ENCODE measurements around the gene TRIM46.
A peak's percentile ranks its signal among the peaks of the same experiment; 100 is the strongest.
"Not testable (repeated sequence)": the region's sequence is repeated elsewhere in the genome, so short reads cannot be mapped to it uniquely, and the experiment has no call there.

The TRIM46 gene

DNA sequence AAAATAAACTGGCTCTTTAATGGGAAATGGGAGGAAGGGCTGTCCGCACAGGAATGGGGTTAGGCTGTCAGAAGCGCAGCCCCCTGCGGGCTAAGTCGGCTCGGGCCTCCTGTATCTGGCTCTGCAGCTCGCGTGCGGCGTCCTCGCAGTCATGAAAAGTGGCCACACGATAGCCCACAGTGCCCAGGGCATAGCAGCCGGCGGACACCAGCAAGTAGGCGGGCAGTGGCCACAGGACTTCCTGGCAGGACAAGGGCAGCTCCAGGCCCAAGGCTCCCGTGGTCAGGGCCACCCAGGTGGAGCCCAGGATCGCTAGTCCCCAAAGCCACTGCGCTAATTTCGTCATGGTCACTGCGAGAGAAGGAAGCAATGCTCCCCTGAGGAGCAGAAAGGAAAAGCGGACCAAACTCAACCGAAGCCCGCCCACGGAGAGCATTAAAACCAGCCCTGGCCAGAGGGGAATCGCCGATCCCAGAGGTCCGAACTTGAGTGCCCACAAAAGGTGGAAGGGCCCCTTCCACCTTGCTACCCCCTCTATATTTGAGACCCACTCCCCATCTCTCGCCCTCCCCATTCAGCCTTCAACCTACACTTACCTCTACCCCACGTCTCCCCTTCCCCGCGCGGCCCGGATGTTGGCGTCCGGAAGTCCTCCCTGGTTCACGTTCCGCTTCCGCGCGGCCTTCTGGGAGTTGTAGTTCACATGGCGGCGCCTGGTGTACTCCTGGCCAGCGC, 33.6 kb upstream of the TRIM46 start, which contains the start of gene DPM3:
DPM3 (minus strand) TSS at position 637 of the 735 bp plus-strand sequence; CDS start at position 346, 291 bp downstream.
- DNase-seq: peak; percentile 67 to 75

DNA sequence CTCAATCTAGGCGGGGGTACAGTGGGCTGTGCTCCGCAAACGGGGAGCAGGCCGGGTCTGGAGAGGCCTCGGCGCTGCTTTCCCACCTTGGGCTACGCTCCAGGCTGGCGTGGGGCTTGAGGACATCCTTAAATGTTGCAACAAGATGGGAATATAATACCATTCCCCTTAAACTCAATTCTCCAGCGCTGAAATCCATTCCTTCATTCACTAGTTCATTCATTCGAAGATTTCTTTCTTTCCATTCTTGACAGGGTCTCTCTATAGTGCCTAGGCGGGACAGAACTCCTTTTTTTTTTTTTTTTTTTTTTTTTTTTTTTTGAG, 33.1 kb upstream of the TRIM46 start:
- DNase-seq: no peak

DNA sequence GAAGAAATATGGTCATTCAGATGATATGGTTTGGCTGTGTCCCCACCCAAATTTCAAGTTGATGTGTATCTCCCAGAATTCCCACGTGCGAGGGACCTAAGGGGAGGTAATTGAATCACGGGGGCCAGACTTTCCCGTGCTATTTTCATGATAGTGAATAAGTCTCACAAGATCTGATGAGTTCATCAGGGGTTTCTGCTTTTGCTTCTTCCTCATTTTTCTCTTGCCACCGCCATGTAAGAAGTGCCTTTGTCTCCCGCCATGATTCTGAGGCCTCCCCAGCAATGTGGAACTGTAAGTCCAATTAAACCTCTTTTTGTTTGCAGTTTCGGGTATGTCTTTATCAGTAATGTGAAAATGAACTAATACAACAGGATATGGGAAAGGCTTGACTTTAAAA, 31.9 kb upstream of the TRIM46 start:
- no peak for DNase-seq

DNA sequence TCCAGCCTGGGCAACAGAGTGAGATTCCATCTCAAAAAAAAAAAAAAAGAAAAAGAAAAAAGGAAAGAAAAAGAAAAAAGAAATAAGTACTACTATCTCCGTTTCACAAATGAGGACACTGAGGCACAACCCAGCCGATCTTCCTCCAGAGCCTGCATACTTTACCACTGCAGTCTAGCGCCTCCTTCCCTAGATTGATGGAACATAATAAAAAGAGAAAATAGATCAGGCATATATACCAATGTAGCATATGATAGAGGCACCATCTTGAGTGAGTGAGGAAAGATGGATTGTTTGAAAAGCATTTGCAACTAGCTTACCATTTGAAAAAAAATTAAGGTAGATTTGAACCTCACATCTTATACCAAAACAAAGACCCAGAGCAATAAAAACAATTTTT, 28.2 kb upstream of the TRIM46 start:
- no peak for DNase-seq

DNA sequence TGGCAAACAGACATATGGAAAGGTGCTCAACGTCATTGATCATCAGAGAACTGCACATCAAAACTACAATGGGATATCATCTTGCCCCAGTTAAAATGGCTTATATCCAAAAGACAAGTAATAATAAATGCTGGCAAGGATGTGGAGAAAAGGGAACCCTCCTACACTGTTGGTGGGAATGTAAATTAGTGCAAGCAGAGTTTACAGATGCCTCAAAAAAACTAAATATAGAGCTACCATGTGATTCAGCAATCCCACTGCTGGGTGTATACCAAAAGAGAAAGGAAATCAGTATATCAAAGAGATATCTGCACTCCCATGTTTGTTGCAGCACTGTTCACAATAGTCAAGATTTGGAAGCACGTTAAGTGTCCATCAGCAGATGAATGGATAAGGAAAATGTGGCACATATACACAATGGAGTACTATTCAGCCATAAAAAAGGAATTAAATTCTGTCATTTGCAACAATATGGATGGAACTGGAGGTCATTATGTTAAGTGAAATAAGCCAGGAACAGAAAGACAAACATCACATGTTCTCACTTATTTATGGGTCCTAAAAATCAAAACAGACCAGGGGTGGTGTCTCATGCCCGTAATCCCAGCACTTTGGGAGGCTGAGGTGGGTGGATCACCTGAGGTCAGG, 17.5 kb upstream of the TRIM46 start:
- not testable (repeated sequence) for DNase-seq

DNA sequence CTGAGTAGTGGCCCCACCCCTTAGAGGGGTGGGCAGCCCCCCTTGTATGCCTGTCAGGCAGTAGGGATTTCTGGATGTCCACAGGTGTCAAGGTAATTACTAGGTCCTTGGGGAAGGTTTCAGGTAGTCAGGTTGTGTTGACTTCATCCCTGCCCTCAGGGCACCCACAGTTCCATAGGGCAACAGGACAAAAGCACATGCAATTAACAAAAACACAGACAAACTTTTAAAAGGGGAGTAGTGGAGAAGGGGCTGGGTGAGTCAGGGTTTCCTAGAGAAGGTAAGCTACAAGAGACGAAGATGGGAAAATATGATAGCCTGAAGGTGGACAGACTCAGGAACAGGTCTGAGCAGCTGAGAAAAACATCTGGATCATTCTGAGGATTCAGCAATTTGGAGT, 14.7 kb upstream of the TRIM46 start:
- no peak for DNase-seq

DNA sequence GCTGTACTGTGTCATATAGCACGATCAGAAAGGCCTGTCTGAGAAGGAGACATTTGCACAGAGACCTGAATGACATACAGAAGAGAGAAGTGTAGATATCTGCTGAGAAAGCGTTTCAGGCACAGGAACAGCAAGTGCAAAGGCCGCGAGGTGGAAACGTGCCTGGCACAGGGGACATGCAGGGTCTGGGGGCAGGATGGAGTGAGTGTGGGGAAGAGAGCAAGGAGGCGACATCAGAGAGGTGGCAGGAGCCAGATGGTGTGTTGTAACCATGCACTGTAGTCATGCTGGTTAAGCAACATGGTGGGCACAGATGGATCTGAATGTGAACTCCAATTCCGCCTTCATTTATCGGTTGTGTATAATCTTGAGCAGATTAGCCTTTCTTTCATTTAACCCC, 13.5 kb upstream of the TRIM46 start:
- no peak for DNase-seq

DNA sequence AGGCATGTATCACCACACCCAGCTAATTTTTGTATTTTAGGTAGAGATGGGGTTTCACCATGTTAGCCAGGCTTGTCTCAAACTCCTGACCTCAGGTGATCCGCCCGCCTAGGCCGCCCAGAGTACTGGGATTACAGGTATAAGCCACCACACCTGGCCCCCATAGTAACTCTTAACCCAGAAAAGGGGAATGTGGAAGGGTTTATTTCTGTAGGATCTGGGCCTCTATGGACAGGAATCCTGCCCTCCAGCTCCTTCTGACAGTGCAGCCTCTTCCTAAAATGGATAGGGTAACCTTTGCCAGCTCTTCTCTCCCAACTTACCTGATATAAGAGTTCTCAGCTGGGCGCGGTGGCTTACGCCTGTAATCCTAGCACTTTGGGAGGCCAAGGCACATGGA, 11.0 kb upstream of the TRIM46 start:
- DNase-seq: not testable (repeated sequence)

DNA sequence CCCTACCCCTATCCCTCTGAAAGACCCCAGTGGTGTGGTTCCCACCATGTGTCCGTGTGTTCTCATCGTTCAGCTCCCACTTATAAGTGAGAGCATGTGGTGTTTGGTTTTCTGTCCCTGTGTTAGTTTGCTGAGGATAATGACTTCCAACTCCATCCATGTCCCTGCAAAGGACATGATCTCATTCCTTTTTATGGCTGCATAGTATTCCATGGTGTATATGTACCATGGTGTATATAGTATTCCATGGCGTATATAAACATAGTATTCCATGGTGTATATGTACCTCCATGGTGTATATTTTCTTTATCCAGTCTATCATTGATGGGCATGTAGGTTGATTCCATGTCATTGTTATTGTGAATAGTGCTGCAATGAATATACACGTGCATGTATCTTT, 9.9 kb upstream of the TRIM46 start:
- DNase-seq: not testable (repeated sequence)

DNA sequence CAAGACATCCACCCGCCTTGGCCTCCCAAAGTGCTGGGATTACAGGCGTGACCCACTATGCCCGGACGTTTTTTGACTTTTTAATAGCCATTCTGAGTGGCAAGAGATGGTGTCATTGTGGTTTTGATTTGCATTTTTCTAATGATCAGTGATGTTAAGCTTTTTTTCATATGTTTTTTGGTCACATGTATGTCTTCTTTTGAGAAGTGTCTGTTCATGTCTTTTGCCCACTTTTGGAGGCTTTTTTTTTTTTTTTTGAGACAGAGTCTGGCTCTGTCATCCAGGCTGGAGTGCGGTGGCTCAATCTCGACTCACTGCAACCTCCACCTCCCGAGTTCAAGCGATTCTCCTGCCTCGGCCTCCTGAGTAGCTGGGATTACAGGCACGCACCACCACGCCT, 9.0 kb upstream of the TRIM46 start:
- not testable (repeated sequence) for DNase-seq

DNA sequence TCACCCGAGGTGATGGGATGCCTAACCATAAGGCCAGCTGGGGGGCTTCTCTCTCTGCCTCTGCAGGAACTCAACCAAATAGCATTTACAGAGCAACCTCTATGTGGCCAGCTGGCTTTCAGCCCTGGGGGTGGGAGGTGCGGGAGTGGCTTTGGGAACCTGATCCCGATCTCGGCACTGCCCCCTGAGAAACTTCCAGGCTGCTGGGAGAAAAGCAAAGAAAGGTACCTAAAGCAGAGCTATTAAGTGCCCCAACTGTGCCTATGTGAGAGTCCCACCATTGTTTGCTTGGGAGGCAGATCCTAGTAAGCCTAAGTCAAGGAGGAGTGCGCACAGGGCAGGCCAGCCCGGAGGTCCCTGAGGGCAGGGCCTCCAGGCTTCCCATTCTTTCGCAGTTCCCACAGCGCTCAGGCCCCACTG, 7.6 kb upstream of the TRIM46 start:
- DNase-seq: no peak

DNA sequence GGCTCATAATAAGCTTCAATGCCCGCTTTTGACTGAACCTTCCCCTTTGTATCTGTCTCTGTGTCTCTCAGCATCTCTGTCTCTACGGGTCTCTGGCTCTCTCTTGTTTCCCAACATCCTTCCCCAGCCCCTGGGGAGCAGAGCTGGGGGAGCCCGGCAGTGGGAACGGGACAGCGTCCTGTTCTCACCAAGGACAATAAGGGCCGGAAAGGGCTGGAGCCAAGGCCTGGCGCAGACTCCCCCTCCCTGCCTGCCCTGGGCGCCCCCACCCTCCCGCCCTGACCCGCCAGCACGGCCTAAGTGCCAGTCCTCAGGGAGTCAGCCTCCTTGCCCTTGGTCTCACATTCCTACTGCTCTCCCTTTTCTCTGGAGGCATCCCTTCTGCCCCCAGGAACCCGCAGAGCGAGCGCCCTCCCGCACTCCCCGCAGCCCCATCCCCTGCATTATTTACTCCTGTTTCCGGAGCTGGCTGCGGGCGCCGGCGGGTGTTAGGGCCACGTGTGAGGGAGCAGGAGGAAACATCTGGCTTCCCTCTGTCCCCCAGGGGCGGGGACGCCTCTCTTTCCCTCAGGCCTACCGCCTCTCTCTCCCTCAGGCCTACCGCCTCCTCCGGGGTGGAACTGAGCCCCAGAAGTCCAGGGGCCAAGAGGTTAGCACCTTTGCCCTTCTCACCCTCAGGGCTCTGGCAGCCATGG, 7.0 kb upstream of the TRIM46 start:
- DNase-seq: no peak

DNA sequence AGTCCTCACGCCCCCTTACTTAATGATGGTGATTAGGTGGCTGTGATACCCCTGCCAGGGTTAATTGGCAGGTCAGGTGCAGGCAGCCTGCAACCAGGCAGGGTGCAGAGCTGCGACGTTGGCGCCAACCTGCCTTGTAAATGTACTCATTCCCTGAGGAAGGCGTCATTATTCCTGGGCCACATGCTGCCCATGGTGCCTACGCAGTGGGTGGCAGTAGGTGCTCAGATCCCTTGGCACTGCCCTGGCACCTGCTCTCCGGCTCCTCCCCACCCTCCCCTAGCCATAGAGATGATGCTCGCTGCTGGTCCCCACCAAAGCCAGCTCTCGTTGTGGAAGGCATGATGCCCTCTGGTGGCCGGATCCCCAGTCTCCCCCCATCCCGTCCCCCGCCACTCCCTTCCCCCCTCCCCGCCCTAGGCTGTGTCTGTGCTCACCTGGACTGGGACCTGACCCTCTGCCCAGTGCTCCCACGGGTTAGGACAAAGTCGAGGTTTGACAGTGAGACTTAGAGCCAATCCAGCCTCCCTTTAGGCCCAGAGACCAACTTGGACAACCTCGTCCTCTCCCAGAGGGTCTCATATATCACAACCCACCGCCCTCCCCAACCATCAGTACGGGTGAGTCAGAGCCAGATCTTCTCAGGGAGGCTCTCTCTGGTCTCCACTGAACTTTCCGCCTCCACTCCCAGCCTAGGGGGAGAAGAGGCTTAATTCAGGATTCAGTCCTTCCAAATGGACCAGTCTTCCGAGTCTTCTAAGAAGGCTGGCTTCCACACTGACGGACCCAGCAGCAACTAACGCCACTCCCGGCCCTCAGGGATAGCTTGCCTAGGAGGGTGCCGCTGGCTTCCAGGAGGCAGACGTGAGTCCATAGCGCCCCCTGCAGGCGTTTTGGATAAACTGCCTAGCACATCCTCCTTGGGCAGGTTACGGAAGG, 6.2 kb upstream of the TRIM46 start:
- peak; percentile 80 to 90 for DNase-seq

DNA sequence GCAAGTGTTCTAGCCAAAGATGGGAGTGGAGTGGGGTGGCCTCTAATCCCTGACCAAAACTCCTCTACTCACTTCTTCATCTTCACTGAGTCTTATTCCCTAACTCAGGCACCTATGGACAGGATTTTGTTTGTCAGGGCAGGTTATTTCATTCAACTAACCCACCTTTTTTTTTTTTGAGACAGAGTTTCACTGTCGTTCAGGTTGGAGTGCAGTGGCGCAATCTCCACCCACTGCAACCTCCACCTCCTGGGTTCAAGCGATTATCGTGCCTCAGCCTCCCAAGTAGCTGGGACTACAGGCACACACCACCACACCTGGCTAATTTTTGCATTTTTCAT, 5.6 kb upstream of the TRIM46 start:
- not testable (repeated sequence) for DNase-seq

DNA sequence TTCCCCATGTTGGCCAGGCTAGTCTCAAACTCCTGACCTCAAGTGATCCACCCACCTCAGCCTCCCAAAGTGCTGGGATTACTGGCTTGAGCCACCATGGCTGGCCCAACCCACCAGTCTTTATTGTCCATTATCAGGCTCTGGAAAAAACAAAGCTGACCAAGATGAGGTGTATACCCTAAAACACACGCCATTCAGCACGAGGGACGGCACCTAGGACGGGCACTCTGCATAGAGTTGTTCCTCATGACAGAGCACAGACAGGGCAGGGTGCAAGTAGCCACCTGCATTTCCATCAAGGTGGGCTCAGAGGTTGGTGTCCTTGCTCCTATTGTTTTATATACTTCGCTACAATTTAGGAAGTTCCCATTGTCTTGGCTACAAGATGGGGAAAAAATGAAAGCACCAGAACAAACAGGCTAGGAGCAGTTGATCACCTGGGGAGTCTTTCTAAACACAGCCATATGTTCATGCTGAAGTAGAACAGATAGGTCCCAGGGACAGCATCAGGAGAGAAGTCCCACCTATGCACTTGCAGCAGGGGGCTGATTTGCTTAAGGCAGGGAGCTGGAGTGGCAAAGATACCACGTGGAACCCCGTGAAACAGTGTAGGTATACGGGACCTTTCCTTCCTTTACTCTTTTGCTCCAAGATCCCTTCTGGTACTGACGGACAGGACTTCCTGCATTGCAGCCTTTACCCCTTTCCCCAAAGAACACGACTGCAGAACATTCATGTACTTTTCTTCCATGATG, 5.0 kb upstream of the TRIM46 start:
- DNase-seq: no peak

DNA sequence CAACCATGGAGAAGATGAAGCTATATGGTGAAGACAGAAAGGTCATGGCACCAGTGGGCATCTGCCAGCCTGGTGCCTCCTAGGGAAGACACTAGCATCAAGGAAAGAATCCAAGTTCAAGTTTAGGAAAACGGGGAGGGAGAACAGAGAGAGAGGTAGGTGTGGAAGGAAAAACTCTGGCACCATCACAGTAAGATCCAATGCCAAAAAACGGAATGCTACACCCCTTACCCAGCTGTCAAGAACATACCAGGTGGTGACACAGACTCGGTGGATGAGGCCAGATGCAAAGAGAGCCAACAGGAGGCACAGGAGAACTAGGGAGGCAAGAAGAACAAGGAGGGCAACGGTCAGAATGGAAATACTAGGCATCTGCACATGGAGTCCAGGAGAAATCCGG, 4.1 kb upstream of the TRIM46 start:
- no peak for DNase-seq

DNA sequence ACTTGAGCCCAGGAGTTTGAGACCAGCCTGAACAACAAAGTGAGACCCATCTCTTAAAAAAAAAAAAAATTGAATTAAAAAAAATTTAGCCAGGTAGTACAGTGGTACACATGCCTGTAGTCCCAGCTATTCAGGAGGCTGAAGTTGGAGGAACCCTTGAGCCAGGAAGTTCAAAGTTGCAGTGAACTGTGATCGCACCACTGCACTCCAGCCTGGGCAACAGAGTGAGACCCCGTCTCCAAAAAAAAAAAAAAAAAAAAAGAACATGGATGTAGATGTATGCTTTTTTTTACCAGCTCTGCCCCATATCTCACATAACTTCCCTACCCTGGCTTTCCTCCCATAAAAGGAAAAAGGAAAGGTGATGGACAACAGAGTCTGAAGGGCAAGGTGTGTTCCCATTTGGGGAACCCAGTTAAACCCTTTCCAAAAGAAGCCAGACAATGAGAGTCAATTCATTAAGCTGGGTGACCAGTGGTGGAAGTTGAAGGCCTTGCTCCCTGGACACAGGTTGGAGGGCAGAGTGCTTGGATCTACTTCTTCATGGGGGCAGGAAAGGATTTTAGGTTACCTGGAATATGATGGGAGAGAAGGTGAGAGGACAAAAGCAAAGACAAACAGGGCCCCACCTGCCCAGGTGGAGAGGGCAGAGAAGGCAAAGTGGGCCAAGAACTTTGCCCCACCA, 3.4 kb upstream of the TRIM46 start:
- DNase-seq: no peak

DNA sequence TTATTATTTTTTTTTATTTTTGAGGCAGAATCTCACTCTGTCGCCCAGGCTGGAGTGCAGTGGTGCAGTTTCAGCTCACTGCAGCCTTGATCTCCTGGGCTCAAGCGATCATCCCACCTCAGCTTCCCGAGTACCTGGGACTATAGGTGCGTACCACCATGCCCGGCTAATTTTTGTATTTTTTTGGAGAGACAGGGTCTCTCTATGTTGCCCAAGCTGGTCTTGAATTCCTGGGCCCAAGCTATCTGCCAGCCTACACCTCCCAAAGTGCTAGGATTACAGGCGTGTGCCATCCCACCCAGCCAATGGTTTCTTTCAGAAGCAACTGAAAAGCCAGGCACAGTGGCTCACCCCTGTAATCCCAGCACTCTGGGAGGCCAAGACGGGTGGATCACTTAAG, 2.8 kb upstream of the TRIM46 start:
- DNase-seq: no peak

DNA sequence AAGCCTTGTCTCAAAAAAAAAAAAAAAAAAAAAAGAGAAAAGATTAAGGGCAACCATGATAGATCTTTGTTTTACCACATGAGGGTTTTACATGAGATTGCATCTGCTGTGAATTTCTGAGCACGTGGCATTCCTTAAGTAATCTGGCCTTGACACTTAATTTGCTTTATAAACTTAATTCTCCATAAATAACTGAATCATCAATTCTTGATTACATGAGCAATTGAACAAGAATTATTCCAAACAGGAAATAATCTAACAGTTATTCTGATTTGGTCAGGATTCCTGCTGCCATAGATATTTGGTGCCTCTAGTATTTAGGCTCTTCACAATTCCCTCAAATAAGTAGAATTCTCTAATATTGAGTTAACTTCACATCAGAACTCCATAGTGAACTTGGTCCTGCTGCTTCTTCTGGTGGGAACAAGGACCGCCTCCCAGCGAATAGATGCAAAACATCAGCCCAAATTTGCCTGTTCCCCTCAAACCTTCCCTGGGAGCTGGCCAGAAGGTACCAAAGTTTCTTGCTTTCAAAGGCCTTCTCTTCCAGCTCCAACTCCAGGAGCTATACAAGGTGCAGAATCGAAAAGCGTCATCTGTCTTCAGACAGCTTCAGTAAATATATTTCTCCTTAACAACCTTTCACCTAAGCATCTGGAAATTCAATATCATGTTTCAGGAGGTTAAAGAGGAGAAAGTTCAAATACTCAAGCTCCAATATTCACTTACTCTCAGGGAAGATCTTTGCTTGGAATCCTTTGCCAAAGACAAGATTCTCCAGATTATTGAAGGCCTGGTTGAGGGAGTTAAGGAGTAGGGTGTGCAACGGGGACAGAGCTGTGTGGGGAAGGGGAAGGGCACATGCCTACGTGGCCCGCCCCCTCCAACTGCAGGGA, 1.6 kb upstream of the TRIM46 start:
- no peak for DNase-seq

DNA sequence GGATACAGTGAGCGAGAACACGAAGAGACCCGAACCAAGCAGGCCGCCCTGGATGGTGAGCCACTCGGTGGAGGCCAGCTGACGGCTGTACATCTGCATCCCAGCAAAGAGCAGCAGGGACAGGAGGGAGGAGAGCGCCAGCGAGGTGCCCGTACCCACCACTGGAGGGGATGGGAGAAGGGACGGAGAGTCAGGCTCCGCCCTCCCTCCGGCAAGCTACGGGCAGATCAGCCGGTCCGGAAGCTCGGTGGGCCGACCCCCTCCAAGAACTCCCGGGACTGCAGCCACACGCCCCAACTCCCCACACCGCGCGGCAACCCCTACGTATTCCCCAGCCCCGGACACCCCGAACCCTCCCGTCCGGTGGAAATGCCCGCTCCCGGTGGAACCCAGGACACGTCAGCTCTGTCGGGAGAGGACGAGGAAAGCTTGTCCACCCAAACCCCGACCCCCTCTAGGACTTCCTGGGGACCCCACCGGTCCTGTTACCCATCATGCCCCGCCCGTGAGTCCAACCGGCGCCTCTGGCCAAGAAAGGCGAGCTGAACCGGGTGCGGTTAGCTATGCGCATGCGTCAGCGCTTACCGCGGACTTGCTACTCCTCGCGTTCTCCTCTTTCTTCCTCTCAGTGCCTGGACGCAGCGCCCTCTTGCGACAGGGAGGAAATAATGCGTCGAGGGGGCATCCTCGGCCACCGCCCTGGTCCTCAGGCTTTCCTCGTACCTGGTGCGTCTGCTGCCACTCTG, 744 bp upstream of the TRIM46 start, which contains the start of gene KRTCAP2:
KRTCAP2 (minus strand) TSS at position 573 of the 746 bp plus-strand sequence; CDS start at position 493, 80 bp downstream.
- peak; percentile 91 to 95 for DNase-seq

Measured in NCI-H524 (cell line).